NCI-H226 (cell line): Measurements from ENCODE around the gene MED14.
"Not testable (repeated sequence)": the region's sequence is repeated elsewhere in the genome, so short reads cannot be mapped to it uniquely, and the experiment has no call there.

Experiments
- DNase-seq: peaks from one replicate; pipeline ENCODE4 v3.0.0-alpha.2; 2015

The MED14 gene

DNA sequence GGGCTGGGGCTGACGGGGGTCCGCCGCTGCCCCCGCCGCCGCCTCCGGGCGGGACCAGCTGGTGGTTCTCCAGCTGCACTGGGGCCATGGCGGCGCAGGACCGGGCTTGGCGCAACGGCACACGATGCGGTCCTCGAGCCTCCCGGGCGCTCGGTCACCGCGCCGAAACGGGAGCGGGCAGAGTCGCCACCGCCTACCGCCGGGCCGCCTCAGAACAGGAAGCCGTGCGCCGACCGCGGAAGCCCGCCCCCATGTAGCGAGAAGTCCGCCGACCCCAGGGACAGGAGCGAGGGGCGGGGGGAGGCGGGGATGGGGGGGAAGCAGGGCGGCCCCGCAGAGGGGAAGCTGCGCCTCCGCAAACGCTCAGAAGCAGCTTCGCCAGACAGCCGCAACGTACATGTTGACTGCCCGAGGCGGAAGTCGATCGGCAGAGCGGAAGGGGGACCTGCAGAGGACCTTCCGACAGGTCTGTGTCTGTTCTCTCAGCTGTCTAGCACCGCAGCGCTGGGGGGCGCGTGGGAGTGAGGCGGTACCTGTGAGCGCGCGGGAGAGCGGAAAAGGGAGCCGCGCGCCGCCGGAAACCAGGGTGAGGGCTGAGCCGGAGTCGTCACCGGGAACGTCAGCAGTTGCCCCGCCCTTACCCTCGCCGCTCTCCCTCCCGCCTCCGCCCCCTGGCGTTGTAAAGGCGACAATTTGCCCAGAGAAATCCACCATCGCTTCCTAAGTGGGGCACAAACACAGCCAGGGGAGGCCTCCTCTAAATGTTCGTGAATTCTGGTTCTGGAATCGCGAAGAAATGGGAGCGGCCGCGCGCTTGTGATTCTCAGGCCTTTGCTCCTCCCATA is at the start of gene MED14:
Gene MED14 (minus strand): TSS at position 218 of the 845 bp plus-strand sequence. CDS start 130 bp downstream, at position 88.
- peak; percentile 85 for DNase-seq

DNA sequence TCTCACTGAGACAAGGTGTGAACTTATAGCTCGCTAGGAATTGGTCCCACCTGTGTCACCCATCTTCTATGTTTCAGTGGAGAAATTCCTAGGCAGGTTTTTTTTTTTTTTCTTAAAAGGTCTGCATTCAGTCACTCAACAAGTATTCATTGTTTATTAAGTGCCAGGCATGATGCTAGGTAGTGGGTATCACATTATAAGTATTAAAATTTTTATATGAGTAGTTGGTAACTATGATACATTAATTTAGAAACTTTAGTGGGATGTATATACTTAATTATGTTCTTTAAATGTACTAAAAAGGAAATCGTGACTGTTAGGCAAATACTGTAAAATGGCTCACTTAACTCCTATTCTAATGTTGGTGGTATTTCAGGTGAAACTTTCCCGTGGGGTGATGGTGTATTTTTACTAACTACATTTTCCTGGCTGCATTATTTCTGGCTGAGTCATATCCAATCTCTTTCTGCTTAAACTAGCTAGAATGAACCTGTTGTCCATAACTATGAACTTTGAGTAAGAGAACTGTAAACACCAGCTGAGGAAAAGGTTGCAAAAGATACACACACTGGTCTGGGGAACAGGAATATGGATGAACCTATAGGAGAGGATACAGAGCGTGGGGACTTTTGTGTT is 49.3 kb upstream of the MED14 start:
- DNase-seq = peak; percentile 33

DNA sequence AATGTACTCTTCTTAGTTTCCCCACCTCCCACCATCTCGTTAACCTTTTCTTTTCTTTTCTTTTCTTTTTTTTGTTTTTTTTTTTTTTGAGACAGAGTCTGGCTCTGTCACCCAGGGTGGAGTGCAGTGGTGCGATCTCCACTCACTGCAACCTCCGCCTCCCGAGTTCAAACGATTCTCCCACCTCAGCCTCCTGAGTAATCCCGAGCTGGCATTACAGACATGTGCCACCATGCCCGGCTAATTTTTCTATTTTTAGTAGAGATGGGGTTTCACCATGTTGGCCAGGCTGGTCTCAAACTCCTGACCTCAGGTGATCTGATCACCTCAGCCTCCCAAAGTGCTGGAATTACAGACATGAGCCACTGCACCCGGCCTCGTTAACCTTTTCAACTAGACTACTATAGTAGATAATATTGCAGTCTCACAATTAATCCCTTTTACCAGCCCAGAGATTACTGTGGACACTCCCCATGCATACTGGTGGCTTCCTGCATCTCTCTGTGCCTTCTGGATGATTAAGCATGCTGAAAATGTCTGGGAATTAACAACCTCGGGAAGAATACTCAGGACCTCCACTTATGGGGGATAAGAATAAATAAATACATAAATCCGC is 47.4 kb upstream of the MED14 start:
- not testable (repeated sequence) for DNase-seq

DNA sequence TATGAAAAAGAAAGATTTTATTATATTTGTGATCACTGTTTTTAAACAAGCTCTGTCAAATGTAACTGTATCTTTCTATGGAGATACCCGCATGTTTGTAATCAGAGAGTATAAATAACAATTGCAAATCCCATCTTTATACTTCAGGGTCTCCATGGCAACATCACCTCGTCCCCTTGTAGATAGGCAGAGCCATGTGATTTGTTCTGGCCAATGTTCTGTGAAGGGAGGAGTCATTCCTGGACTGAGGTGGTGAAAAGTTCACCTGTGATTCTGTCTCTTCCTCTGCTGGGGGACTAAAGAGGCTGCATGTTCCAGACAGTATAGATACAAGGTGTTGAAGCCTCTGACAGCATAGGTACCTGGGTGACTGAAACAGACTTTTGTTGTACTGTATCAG is 45.6 kb upstream of the MED14 start:
- DNase-seq = no peak

DNA sequence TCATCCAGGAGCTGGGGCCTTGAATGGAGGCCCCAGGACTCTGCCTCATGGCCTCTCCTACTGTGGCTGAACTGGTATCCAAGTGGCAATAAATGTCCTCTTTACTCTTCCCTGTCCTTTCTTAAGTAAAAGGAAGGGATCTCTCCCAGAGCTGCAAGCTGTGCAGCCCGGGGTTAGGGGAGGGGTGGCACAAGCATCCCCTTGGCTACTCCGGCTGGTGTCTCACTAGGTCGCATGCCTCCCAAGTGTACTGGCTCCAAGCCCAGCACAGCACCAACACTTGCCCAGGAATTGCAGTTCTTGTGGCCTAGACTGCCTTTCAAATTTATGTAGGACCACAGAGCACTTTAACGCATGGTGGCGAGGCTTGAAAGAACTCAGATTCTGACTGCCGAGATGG is 44.7 kb upstream of the MED14 start:
- DNase-seq = no peak

DNA sequence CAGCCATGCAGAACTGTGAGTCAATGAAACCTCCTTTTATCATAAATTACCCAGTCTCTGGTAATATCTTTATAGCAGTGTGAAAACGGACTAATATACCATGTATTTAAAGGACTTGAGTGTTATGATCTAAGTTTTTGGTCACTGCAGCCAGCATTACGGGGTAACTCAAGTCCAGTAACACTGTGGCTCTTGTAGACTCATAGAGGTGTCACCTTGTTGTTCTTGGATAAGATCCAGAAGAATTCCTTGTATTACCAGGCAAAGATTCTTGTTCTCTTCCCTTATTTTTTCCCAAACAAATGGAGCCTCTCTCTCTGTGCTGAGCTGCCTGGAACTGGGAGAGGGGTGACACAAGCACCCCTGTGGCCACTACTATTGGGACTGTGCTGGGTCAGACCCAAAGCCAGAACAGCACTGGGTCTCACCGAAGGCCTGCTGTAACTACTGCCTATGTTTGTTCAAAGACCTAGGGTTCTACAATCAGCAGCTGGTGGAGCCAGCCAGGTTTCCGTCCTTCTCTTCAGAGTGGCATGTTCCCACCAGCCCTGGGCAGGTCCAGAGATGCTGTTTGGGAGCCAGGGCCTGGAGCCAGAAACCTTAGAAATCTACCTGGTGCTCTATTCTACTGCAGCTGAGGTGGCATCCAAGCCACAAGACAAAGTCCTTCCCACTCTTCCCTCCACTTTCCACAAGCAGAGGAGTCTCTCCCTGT is 43.7 kb upstream of the MED14 start:
- no peak for DNase-seq

DNA sequence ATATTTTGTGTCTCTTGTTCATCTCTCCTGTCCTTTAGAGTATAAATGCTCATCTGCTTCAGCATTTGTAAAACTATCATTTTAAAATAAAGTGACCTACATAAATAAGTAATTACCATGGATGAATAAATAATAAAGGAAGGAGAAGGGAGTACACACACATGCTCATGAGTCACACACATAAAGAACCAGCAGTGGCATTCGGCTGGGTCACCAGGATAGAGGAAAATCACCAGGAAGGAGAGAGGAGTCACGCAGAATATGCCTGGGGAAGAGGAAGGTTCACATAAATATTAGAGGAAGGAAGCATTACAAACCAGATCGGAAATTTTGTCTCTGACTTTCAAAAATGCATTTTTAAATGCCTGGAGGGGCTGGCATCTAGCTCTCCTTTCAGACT is 38.5 kb upstream of the MED14 start:
- no peak for DNase-seq

DNA sequence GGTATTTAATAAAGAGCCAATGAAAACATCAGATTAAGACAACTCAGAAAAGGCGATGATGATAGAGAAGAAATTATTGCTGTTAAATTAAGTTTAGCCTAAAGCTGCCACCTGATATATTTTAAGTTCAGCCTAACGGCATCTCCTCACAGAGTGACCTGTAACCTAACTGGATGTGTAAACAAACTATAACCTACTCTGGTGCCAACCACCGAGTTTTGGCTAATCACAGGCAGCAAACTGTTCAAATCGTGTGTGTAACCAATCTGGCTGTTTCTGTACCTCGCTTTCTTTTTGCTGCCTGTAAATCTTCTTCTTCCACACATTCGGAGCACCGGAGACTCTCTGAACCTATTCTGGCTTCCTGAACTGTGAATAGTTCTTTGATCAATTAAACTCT is 37.8 kb upstream of the MED14 start:
- no peak for DNase-seq

DNA sequence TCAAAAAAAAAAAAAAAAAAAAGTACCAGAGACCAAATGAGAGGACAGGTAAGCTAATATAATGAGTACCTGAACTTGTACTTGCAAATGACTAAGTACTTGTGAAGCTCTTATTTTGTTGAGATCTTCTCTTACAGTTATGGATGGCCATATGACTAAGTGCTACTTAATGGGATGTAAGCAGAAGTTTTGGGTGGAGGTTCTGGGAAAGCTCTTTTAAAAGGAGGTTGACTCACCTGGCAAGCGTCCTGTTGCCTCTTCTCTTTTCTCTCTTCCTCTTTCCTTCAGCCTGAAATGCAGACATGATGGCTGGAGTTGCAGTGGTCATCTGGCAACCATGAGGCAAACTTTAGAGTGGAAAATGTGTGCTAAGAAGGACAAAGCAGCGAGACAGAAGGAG is 36.9 kb upstream of the MED14 start:
- DNase-seq = peak; percentile 10

DNA sequence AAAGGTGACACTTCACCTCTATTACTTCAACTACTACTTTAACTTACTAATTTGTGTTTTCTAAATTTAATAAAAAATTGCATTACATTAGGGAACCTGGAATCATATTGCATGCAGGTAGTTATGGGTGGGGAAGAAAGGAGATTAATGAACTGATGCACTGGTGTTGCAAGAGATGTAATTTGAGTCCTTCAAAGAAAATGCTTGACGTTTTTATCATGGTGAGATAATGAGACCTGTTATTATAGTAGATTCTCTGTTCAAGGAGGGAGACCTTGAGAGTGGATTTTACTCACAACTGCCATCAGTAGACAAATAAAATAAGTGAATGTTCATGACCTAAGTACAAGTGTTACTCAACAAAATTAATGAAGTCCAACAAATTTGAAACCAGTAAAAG is 26.4 kb upstream of the MED14 start:
- DNase-seq = no peak

DNA sequence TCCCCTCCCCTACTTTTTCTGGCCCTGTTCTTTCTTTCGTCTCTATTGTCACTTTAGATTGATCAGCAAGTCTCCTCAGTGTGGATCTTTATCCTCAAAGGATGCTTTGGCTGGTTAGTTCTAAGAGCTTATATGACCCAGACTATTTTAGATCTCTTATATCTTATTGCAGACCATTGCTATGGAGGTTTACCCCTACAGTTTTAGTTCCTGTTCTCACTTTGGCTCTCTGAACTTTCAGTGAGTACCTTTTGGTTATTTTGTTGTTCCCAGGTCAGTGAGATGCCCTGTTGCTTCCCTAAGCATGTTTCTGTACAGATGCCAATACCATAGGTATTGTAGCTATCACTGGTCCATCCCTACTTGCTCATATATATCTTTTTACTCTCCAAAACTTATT is 24.0 kb upstream of the MED14 start:
- DNase-seq = no peak

DNA sequence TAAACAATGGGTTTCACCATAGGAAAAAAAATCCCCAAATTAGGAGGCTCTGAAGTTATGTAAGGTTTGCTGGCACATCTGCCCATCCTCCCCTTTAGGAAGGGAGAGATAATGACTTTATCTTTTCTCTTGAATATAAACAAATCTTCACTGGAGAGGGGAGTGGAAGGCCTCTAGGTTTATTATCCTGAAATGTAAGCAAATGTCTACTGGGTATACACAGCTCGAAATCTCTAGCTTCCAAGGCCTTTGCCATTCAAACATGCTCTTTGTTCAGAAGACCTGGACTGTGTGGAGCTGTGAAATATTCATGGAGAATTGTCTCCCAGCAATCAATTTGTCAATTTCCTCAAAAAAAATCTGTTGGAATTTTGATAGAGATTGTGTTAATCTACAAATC is 21.7 kb upstream of the MED14 start:
- no peak for DNase-seq

DNA sequence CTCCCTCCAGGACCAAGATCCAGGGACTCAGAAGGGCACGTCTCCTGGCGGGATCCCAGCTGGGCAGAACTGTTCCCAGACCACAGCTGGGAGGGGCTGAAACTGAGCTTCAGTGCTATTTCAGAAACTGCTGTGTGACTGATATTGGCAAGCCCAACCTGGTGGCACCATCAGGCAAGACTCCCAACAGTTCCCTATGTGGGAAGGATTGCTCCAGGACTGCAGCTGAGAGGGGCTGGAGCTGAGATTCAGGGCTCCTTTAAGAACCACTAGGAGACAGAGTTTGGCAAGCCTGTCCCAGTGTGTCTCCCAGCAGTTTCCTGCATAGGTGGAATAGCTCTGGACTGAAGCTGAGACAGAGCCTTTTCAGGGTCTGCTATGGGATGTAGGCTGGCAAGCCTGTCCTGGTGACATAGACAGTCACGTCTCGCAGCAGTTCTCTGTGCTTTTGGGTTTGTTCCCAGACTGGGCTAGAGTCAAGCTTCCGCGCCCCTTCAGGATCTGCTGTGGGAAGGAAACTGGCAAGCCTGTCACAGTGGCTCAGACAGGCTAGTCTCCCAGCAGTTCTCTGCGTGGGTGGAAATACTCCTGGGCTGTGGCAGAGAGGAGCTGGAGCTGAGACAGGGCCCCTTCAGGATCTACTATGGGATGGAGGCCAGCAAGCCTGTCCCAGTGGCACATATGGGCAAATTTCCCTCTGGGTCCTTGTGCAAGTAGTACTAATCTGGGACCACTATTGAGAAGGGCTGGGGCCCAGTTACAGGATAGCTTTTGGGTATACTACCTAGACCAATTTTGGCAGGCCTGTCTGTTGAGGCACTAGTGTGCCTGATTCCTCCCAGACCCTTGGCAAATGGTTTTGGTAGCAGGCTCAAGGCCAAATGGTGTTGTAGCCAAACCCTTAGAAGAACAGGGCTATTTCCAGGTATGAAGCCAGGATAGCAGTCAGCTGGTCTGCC is 20.2 kb upstream of the MED14 start:
- no peak for DNase-seq

DNA sequence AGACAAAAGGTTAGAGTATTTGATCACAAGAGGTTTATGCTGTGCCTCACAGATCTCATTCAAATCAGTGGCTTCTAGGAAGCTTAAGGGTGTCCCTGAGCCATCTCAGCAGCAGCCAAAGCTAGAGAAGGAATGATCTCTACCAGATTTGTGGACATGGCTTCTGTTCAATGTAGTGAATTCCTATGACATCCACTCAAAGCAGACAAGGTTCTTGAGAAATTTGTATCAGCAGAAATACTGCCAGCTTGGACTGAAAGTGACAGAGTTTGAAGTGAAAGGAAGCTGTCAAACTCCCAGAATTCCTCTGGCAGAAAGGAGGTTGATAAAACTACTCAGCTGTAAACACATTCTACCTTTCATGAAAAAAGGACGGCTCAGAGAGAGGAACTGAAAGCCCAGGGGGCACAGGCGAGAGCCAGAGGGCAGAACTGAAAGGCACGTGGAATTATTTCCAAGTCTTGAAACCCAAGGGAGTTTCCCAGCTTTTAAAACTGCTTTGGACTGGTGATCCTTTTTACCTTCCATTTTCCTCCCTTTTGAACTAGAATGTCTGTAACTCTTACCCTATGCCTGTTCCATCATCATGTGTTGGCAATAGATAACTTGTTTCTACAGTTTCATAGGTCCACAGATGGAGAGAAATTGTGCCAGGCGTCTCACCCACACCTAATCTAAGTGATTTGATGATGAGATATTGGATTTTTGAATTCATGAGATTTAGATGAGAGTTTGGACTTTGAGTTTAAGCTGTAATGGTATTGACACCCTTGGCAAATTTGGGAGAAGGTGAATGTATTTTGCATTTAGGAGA is 14.5 kb upstream of the MED14 start:
- no peak for DNase-seq

DNA sequence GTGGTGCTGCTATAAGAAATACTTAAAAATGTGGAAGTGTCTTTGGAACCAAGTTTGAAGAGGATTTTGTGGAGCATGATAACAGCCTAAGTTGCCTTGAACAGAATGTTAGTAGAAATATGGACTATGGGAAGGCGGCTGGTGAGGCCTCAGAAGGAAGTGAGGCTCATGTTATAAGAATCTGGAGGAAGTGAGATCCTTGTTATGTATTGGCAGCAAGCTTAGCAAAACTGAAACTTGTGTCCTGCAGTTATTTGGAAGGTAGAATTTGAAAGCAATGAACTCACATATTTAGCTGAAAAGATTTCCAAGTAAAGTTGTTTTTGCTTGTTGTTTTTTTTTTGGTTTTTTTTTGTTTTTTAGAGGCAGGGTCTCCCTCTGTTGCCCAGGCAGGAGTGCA is 13.6 kb upstream of the MED14 start:
- DNase-seq = no peak

DNA sequence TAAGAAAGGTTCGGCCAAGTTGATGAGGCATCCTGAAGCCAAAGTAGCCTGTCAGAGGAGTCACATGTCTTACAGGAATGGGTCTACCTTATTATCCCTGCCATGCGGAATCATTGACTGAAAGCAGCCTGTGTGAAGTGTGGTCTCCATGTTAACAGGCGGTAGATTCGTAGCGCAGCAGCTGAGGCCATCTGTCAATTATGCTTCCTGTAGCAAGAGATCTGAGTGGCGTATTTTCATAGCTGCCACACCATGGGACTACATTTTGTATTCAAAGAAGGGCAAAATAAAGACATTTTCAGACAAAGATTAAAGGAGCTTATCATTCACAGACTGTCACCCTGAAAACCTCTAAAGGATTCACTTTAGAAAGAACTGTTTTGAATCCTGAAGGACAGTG is 11.2 kb upstream of the MED14 start:
- no peak for DNase-seq

DNA sequence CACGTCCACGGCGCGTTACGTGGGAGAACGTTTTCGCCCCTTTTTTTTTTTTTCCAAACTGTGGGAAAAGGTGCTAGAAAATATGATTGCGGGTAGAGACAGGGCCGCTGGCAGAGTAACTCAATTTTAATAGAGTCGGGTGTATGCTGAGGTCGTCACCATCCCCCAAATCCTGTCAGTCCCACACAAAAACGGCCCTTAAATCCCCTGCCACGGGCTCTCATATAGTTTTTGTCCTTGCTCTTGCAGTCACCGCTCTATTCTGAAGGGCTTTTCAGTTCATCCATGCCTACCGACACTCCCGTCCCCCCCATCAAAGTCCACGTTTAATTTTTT is 796 bp upstream of the MED14 start:
- no peak for DNase-seq

DNA sequence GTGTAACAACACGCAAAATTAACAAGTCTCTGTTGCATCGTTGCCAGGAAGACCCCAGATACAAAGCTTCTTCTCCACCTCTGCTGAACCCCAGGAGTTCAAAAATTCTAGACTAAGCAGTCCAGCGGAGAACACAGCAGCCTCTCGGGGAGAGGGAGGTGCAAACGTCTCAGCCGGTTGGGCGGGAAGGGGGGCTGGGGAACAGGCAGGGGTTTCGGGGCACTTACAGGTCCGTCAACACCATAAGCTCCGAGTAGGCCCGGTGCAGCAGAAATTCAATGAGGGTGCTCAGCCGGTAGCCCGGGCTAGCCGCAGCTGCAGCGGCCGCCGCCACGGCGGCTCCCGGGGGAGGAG is 394 bp downstream of the MED14 start:
- no peak for DNase-seq

DNA sequence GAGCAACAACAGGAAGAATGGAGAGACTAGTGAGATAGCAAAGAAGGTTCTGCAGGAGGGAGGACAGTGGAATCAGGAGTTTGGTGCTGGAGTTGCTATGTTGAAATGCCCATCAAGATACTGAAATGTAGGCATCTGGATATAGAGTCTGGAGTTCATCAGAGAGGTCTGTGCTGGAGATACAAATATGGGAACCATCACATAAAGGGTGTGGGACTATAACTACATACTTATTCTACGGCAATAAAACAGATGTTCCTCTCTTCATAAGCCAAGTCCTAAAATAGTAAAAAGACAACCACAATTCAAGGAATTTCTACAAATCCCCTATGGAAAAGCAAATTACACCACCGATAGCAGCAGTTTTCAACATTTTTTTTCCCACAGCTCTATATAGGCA is 1.6 kb downstream of the MED14 start:
- no peak for DNase-seq

DNA sequence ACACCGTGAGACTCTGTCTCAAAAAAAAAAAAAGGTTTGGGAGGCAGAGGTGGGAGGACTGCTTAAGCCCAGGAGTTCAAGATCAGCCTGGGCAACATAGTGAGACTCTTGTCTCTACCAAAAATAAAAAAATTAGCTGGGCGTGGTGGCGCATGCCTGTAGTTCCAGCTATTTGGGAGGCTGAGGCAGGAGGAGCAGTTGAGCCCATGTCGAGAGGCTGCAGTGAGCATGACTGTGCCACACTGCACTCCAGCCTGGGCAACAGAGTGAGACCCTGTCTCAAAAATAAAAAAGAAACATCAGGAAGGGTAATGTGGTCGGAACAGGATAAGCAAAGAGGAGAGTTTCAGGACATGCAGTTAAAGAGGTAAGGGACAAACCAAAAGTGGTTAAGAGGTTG is 2.8 kb downstream of the MED14 start:
- not testable (repeated sequence) for DNase-seq
